Duodenal mucosa (tissue), 2 donors: ENCODE results near the gene S1PR4.

Experiments used
- H3K27ac ChIP-seq: one replicate; pipeline ENCODE4 v1.7.0; 2013; ENCODE audit warnings: low read depth, low read length
- H3K27me3 ChIP-seq, 2 donors: one replicate each; pipeline ENCODE4 v1.7.0; 2013; ENCODE audit warnings: low read length in 2 of 2, control low read depth in 1 of 2; ENCODE audit not compliant: insufficient read depth in 2 of 2, control insufficient read depth in 1 of 2
- H3K36me3 ChIP-seq, 2 donors: one replicate each; pipeline ENCODE4 v1.7.0; 2013; ENCODE audit warnings: low read length in 2 of 2, control low read depth in 1 of 2; ENCODE audit not compliant: insufficient read depth in 2 of 2, control insufficient read depth in 1 of 2
- H3K4me1 ChIP-seq, 2 donors: one replicate each; pipeline ENCODE4 v1.7.0; 2013; ENCODE audit warnings: low read length in 2 of 2, control low read depth in 1 of 2; ENCODE audit not compliant: insufficient read depth in 2 of 2, control insufficient read depth in 1 of 2
- H3K4me3 ChIP-seq, 2 donors: one replicate each; pipeline ENCODE4 v1.7.0; 2013; ENCODE audit warnings: low read length in 2 of 2, low read depth in 1 of 2
- H3K9ac ChIP-seq, 2 donors: one replicate each; pipeline ENCODE4 v1.7.0; 2013; ENCODE audit warnings: low read length in 2 of 2, low read depth in 1 of 2
- H3K9me3 ChIP-seq, 2 donors: one replicate each; pipeline ENCODE4 v1.7.0; 2013; ENCODE audit warnings: low read length in 2 of 2, control low read depth in 1 of 2; ENCODE audit not compliant: control insufficient read depth in 1 of 2

Gene S1PR4

GRCh38 chr19:3222709-3223108 is 44.1 kb downstream of the S1PR4 start:
- H3K4me1 ChIP-seq: no peaks in the 10 kb centered on the region
- no peak overlapping the region for H3K4me3 ChIP-seq
- peaks cover 24 to 29% of the 10 kb centered on the region in 2 donors for H3K27me3 ChIP-seq
- no peak overlapping the region for H3K27ac ChIP-seq
- H3K9ac ChIP-seq: no peak overlapping the region
- no peaks in the 10 kb centered on the region for H3K9me3 ChIP-seq
- H3K36me3 ChIP-seq: no peaks in the 10 kb centered on the region

DNA sequence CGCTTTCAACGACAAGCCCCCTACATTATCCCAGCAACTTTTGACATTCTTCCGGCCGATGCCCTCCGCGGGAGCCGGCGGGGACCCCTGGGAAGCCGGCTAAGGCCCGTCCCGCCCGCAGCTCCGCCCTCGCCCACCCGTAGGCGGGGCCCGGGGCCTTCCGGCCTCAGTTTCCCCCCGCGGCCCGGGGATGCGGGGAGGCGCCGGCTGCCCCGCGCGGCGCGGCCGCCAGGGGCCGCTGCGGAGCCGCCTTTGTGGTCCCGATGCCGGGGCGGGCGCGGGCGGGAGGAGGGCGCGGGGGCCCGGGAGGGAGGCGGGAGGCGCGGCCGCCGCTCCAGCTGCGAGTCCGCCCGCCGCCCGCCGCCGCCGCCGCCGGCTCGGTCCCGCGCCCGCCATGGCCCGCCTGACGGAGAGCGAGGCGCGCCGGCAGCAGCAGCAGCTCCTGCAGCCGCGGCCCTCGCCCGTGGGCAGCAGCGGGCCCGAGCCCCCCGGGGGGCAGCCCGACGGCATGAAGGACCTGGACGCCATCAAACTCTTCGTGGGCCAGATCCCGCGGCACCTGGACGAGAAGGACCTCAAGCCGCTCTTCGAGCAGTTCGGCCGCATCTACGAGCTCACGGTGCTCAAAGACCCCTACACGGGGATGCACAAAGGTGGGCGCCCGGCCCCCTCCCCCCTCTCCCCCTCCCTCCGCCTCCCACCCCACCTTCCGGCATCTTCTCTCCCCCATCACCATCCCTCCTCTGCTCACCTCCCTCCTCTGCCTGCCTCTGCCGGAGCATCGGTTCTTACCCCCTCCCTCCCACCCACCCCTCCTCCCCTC is 46.0 kb downstream of the S1PR4 start, which contains the start of gene CELF5:
TSS of gene CELF5 (plus strand) at position 316 of the 823 bp plus-strand sequence. CDS start at position 395, 79 bp downstream.
- Histone ChIP-seq H3K36me3 (no peaks in the 10 kb centered on the region), H3K9ac (no peak within 1 kb of the TSS), H3K27ac (no peak within 1 kb of the TSS), H3K4me3 (no peak within 1 kb of the TSS), H3K9me3 (no peaks in the 10 kb centered on the region), H3K4me1 (no peaks in the 10 kb centered on the region), H3K27me3 (peaks cover 35 to 43% of the 10 kb centered on the region in 2 donors)

DNA sequence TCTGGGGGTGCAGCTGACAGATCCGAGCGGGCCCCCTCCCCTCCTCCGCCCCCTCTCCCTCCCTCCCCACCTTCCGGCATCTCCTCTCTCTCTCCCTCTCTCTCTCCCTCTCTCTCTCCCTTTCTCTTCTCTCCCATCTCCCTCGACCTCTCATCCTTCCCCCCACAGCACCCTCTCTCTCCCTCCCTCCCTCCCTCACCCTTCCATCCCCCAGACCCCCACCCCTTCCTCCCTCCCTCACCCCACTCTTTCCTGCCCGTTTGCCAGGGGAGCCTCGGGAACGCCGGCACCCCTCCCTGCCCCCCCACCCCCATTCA is 46.6 kb downstream of the S1PR4 start:
- no peak overlapping the region for H3K27ac ChIP-seq
- H3K4me3 ChIP-seq: no peak overlapping the region
- no peak overlapping the region for H3K9ac ChIP-seq
- H3K4me1 ChIP-seq: no peaks in the 10 kb centered on the region
- H3K9me3 ChIP-seq: no peaks in the 10 kb centered on the region
- H3K36me3 ChIP-seq: no peaks in the 10 kb centered on the region
- peaks cover 40 to 45% of the 10 kb centered on the region in 2 donors for H3K27me3 ChIP-seq

DNA sequence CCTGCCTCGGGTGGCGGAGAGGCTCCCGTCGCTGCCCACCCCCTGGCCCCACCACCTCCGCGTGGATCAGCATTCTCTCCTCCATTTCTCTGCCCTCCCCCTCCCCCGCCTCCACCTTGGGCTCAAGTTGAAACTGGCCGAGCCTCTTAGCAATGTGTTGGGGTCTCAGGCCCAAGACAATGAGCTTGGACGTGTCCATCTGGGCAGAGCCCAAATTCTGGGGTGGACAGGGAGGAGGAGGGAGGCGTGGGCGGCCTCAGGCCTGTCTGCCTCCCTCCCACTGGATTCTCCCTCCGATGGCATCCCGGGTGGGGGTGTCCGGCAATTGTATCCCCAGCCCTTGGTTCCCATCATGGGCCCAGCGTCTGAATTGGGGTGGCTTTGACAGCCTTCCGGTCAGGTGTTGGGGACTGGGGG is 47.1 kb downstream of the S1PR4 start:
- Histone ChIP-seq H3K9me3 (no peaks in the 10 kb centered on the region), H3K9ac (no peak overlapping the region), H3K4me1 (no peaks in the 10 kb centered on the region), H3K27me3 (peaks cover 40 to 45% of the 10 kb centered on the region in 2 donors), H3K36me3 (no peaks in the 10 kb centered on the region), H3K4me3 (no peak overlapping the region), H3K27ac (no peak overlapping the region)

DNA sequence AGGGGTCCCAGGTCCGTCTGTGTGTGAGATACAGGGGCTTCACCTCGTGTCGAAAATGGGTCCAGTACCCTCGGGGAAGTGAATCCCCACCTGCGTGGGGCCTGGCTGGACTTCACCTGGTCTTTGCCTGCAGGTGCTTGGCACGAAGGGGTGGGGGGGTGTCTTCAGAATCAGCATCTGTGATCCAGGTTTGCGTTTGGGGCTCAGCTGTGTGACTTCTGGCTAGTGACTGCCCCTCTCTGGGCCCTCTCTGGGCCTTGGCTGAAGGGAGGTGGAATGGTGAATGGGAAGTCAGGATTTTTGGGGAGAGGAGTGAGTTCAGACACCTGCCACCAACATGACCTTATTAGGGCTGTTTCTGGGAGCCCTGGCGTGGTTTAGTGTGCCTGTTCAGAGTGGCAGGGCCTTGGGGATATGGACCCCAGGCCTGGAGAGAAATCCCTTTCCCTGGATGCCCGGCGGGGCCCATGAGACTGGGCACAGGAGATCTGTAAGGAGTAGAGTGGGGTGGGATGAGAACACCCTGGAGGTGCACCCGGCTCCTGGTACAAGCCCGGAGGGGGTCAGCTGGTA is 48.6 kb downstream of the S1PR4 start:
- no peaks in the 10 kb centered on the region for H3K9me3 ChIP-seq
- no peak overlapping the region for H3K4me3 ChIP-seq
- no peak overlapping the region for H3K27ac ChIP-seq
- peaks cover 45 to 46% of the 10 kb centered on the region in 2 donors for H3K27me3 ChIP-seq
- no peaks in the 10 kb centered on the region for H3K4me1 ChIP-seq
- no peaks in the 10 kb centered on the region for H3K36me3 ChIP-seq
- no peak overlapping the region for H3K9ac ChIP-seq

GRCh38 chr19:3229346-3229743 is 50.8 kb downstream of the S1PR4 start:
- Histone ChIP-seq H3K27ac (no peak overlapping the region), H3K4me1 (no peaks in the 10 kb centered on the region), H3K4me3 (no peak overlapping the region), H3K9me3 (no peaks in the 10 kb centered on the region), H3K27me3 (peaks cover 38 to 41% of the 10 kb centered on the region in 2 donors), H3K36me3 (no peaks in the 10 kb centered on the region), H3K9ac (no peak overlapping the region)
